GM18858 (cell line): ENCODE measurements around the gene ARHGEF7.
A peak's percentile ranks its signal among the peaks of the same experiment; 100 is the strongest.
"Not testable (repeated sequence)": the region's sequence is repeated elsewhere in the genome, so short reads cannot be mapped to it uniquely, and the experiment has no call there.

Experiments
- ATAC-seq: cut with Tn5 transposase; IDR thresholded peaks from one replicate; pipeline ENCODE4 v1.9.1; 2021; ENCODE audit not compliant: unreplicated experiment

The ARHGEF7 gene

GRCh38 chr13:111189516-111189915, 74.4 kb downstream of the ARHGEF7 start:
- not testable (repeated sequence) for ATAC-seq

- ATAC-seq = not testable (repeated sequence)
These were observed 78.1 kb downstream of the ARHGEF7 start for GRCh38 chr13:111193223-111193622.

GRCh38 chr13:111194651-111195050, 79.5 kb downstream of the ARHGEF7 start:
- not testable (repeated sequence) for ATAC-seq

DNA sequence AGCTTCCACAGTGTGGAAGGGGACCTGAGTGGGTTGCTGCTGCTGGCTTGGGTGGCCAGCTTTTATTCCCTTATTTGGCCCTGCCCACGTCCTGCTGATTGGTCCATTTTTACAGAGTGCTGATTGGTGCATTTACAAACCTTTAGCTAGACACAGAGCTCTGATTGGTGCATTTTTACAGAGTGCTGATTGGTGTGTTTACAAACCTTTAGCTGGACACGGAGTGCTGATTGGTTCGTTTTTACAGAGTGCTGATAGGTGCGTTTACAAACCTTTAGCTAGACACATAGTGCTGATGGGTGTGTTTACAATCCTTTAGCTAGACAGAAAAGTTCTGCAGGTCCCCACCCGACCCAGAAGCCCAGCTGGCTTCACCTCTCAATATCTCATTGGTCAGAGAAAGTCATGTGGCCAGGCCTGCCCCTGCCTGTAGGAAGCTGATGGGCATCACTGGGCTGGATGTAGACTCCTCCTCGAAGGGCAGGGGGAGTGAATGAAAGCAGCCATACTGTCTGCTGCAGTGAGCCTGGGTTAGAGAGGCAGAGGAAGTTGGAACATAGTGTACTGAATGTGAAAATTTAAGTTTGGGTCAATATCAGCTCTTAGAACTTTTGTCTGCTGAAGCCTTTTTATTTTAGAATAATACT, 83.7 kb downstream of the ARHGEF7 start:
- ATAC-seq = not testable (repeated sequence)

DNA sequence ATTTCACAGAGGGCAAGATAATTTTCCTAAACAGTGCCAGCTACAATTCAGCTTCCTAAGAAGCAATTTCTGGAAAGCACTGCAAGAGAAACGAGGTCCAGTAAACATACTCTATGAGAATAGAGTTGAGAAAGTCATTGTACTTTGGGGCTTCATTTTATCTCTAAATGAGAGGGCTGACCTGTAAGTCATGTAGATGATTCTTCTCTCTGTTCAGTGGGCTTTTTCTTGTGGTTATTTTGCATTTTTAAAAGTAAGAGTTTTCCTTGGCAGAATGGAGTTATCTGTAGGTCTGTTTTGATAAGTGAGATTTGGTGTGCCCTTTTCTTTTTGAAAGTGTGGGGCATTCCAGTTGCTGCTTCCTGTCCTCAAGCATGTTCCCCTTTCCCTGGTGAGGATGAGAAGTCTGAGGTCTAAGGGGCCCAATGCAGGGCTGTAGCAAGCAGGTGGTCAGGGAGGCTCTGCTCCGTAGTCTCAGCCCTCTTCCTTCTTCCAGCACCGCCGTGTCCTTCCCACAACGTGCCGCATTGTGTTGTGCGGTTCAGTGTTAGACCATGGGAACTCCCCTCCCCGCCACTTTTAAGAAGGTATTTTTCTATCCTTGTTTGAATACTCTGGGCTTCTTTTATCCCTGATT, 86.3 kb downstream of the ARHGEF7 start:
- no peak for ATAC-seq

GRCh38 chr13:111202156-111202621, 87.1 kb downstream of the ARHGEF7 start:
- no peak for ATAC-seq

GRCh38 chr13:111202745-111203144, 87.6 kb downstream of the ARHGEF7 start:
- peak; percentile 75 for ATAC-seq

DNA sequence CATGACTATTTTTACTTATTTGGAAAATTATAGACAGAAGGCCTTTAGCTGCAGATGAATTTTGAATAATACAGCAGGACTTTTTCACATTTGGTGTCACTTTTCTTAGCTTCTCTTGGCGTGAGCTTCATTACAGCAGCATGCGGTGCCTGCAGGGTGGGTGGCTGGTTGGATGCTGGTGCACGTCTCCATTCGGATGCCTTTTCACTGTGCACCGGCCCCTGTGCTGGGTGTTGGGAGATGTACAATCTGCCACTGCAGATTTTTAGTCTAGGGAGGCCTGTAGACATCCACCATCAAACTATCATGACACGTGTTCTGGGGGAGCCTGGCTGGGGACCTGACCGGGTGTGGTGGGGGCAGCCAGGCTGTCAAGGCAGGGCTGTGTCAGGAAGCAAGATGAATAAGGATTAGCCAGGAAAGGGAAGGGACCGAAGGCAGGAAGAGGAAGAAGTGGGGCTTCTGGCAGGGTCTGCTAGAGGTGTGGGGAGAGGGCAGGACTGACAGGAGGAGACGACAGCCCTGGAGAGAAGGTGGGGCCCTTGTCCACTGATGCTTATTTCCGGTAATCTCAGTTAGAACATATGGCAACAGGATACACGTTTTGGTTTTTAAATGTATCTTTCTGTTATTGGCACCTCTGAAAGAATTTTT, 88.8 kb downstream of the ARHGEF7 start:
- no peak for ATAC-seq

- no peak for ATAC-seq
These were observed 89.5 kb downstream of the ARHGEF7 start for GRCh38 chr13:111204438-111205177.

- ATAC-seq = no peak
These were observed 91.0 kb downstream of the ARHGEF7 start for GRCh38 chr13:111206148-111206547.

DNA sequence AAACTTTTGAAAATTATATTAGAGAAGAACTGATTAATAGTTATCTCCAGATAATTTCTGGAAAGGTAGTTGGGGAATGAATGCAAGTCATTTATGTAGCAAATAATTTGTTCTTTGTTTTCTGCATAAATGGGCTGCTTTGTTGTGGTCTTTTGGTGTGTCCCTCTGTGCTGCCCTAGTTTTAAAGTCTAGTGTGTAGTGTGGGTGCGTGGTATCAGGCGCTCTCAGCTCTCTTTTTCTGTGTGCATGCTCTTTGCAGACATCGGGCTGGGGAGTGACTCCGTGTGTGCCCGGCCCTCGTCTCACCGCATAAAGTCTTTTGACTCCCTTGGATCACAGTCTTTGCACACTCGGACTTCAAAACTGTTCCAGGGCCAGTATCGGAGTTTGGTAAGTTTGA, 94.5 kb downstream of the ARHGEF7 start:
- ATAC-seq = no peak

DNA sequence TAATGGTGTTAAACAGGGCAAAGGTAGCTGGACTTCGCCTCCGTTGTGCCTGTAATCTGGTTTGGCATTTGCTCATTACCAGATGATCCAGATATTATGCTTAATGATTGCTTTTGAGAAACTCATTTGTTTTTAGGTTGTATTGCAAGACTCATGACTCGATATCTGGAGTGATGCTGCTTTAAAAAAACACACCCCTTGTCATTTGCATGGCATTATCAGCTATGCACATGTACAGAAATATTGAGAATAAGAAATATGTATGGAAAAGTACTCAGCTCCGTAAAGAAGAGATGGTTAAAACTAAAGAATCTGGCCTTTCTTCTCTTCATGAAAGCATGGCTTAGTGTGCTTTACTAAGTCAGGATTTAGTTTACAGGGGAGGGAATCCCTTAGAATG, 95.0 kb downstream of the ARHGEF7 start:
- ATAC-seq = no peak

DNA sequence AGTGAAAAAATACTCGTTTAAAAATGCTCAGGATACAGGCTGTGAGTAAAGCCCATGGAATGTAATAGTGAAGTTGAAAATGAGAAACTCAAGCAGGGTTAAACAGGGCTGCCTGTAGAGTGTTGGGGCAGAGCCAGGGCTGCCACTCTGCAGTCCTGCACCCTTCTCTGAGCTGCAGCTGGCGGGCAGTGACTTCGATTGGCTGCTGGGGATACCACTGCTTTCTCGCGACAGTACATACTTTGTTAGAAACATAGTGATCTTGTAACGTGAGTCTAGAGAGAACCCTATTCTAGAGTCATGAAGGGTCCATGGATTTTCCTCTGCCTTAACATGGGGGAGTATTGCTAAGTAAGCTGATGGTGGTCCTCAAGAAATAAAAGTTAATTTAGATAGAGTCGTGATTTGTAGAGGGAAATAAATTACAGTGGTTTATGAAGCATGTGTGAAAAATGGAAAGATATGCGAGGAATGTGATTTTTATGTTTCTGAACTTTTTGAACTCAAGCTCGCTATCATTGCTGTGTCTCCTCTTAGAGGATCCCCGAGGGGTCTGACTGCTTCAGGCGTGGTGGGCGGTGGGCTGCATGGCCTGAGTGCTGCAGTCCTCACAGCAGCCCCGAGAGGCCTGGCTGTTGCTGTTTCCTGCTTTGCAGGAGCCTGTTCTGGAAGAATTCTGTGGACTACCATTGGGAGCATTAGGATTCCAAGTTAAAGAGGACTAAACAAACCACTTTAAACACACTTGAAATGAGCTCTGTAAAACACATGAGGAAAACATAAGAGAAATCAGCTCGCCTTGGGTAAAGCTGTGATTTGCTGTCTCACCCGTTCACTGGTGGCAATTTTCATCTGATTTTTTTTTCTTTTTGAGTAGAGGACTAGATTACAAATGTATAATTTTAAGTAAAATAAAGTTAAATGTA, 95.7 kb downstream of the ARHGEF7 start:
- no peak for ATAC-seq

- no peak for ATAC-seq
These were observed 96.8 kb downstream of the ARHGEF7 start for GRCh38 chr13:111211789-111212516.

DNA sequence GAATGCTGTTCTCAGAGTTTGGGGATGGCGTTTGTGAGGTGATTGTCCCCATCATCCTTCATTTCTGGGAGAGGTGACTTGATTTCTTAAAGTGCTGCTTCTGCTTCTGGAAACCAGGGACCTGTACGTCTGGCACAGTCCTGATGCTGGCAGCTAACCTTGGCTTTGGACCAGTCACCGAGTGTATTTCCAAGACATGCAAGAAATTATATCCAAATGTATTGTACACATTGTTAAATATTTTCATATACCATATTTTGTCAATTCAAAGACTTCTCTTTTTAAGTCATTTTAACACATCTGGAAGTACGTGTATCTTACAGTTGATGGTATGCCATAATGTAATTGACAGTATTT, 97.4 kb downstream of the ARHGEF7 start:
- no peak for ATAC-seq

GRCh38 chr13:111213964-111214726, 99.0 kb downstream of the ARHGEF7 start:
- ATAC-seq = no peak

GRCh38 chr13:111215081-111216047, 100.3 kb downstream of the ARHGEF7 start:
- ATAC-seq = no peak
